Erythroblast (primary cell): Measurements from ENCODE around the gene CRB1.

ENCODE experiments used
- GATA1 ChIP-seq: IDR thresholded peaks from 2 replicates; pipeline ENCODE4 v1.6.1; 2011; ENCODE audit warnings: low read depth, mild to moderate bottlenecking, control low read depth, low read length, moderate library complexity
- POLR2A ChIP-seq: IDR thresholded peaks from 2 replicates; pipeline ENCODE4 v1.6.1; 2011; ENCODE audit warnings: mild to moderate bottlenecking, low read length

GRCh38 chr1:197388801-197389200, 120.7 kb downstream of the CRB1 start:
- TF ChIP-seq POLR2A = no peak
- TF ChIP-seq GATA1 = no peak
